HEK293 (cell line): ENCODE results near the gene MAP3K12.
A peak's percentile ranks its signal among the peaks of the same experiment; 100 is the strongest.

Experiments
- RBAK ChIP-seq: fragments of 450-650 bp; formaldehyde crosslinking; IDR thresholded peaks from 2 replicates; pipeline ENCODE4 v1.5.1; 2016; ENCODE audit warnings: missing biosample characterization, missing genetic modification characterization
- SALL2 ChIP-seq: fragments of 450-650 bp; formaldehyde crosslinking; IDR thresholded peaks from 2 replicates; pipeline ENCODE4 v1.5.0; 2017; ENCODE audit warnings: missing biosample characterization, mild to moderate bottlenecking, missing genetic modification characterization, borderline replicate concordance
- ZNF157 ChIP-seq: fragments of 450-650 bp; formaldehyde crosslinking; IDR thresholded peaks from 2 replicates; pipeline ENCODE4 v1.5.1; 2016; ENCODE audit warnings: missing biosample characterization, missing genetic modification characterization
- ZNF366 ChIP-seq: fragments of 450-650 bp; formaldehyde crosslinking; conservative IDR thresholded peaks from 2 replicates; pipeline ENCODE4 v1.5.1; 2016; ENCODE audit warnings: missing biosample characterization, missing genetic modification characterization
- TF ChIP-seq, protein P1 (sequence below): fragments of 450-650 bp; formaldehyde crosslinking; IDR thresholded peaks from 2 replicates; pipeline ENCODE4 v1.5.1; 2016; ENCODE audit warnings: missing biosample characterization, missing genetic modification characterization
- TF ChIP-seq, protein P2 (sequence below): fragments of 450-650 bp; formaldehyde crosslinking; IDR thresholded peaks from 2 replicates; pipeline ENCODE4 v1.5.1; 2016; ENCODE audit warnings: missing biosample characterization, missing genetic modification characterization, low read depth

DNA sequence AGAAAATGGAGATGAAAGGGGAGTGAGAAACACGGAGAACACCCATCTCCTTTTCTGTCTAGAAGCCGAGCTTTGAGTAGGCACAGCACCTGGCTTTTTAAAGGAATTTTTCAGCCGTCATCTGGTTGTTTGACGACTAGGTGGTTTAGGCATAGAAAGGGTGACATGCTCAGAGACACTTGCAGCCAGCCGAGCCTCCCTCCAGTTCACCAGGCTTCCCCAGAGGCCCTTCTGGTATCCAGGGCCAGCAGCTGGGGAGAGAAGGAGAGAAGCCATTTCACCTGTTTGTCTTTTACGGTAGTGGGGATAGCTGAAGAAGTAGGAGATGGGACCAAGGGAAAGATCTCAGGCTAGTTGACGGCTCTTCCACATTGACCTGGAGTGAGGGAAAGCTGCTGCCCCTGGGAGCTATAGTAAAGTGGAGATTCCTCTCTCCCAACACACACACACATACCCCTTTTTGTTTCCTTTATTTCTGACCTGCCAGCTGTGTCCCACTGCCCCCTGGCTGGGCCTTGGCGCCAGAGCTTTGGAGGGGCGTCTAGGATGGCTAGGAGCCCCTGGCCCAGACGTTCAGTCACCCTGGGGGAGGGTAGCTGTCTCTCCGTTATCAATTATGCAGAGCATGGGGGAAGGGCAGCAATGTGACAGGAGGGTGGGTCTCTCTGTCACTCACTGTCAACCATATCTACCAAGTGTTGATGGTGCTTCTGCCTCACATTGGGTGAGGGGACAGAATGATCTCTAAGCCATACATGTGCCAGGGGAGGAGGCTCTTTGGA is 5.5 kb downstream of the MAP3K12 start:
- no peak for TF ChIP-seq ZNF157
- no peak for TF ChIP-seq RBAK (tag by site-specific recombination)
- TF ChIP-seq, protein P1, sequence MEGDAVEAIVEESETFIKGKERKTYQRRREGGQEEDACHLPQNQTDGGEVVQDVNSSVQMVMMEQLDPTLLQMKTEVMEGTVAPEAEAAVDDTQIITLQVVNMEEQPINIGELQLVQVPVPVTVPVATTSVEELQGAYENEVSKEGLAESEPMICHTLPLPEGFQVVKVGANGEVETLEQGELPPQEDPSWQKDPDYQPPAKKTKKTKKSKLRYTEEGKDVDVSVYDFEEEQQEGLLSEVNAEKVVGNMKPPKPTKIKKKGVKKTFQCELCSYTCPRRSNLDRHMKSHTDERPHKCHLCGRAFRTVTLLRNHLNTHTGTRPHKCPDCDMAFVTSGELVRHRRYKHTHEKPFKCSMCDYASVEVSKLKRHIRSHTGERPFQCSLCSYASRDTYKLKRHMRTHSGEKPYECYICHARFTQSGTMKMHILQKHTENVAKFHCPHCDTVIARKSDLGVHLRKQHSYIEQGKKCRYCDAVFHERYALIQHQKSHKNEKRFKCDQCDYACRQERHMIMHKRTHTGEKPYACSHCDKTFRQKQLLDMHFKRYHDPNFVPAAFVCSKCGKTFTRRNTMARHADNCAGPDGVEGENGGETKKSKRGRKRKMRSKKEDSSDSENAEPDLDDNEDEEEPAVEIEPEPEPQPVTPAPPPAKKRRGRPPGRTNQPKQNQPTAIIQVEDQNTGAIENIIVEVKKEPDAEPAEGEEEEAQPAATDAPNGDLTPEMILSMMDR (tag by site-specific recombination) = no peak
- TF ChIP-seq, protein P2, sequence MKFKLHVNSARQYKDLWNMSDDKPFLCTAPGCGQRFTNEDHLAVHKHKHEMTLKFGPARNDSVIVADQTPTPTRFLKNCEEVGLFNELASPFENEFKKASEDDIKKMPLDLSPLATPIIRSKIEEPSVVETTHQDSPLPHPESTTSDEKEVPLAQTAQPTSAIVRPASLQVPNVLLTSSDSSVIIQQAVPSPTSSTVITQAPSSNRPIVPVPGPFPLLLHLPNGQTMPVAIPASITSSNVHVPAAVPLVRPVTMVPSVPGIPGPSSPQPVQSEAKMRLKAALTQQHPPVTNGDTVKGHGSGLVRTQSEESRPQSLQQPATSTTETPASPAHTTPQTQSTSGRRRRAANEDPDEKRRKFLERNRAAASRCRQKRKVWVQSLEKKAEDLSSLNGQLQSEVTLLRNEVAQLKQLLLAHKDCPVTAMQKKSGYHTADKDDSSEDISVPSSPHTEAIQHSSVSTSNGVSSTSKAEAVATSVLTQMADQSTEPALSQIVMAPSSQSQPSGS (tag by site-specific recombination) = no peak
- 0 out of 2 replicates have a peak, but pooled peaks have one; percentile 9 for TF ChIP-seq ZNF366 (tag by site-specific recombination)
- TF ChIP-seq SALL2 (tag by site-specific recombination) = no peak
